Daoy (cell line): ENCODE measurements around the gene SLC6A17. TPM values are rescaled to one million over a fixed set of nuclear protein-coding genes. Genes with fewer than 3 reads are reported as not detected.

Experiments
- DNase-seq: peaks from one replicate; pipeline ENCODE4 v3.0.0-alpha.2; 2015; ENCODE audit warnings: low read depth
- total RNA-seq: library from RNA; depleted of rRNA; stranded (reverse); fragments of >200 nt; shearing (Covaris generic); gene quantifications from 2 replicates; pipeline ENCODE4 v1.2.3, GENCODE V29; 2014; rRNA removed

SLC6A17 gene
- total RNA-seq, 1 experiment from 2014 or later: 0.46 TPM

DNA sequence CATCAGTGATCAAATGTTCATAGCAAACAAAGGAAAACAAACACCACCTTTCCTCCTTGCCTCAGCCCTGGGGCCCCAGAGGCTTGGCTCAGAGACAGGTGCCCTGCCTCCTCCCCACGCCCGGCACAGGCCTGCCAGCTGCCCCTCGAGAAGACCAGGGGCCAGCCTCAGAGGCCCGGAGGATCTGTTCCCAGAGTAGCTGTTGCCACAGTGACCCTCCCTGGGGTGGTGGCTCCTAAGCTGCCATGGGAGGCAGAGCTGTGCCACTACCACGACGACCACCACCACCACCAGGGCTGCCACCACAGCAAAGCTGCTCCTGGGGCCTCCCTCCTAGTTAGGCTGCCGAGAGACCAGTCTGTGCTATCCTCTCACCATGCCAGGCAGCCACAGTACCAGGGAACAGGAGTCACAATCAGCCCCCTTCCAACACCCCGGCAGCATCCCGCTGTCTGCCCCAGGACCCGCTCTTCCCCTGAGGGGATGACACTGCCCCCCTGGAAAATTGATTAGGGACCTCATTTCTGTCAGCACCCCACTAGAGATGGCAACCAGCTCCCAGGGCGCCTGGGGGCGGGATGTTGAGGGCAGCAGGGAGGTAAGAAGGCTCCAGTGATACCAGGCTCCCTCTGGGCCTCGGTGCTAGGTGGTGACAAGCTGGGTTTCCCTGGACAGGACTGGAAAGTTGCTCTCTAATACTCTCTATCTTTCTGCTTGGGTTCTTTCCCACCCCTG is 90.3 kb downstream of the SLC6A17 start:
- no peak for DNase-seq

DNA sequence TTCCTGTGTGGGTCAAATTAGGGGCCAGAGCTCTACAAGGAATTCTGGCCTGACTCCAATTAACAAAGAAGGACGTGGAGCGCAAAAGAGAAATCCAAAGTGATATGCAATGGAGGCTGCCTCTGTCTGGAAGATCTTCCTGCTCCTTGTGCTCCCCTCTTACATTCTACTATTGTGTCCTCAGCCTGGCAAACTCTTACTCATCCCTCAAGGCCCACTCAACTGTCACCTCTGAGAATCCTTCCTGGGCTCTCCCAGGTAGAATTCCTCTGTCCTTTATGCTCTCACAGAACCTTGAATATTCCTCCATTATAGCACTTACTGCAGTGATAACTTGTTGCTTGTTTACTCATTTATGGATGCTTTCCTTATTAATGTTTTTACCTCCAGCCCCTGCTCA is 91.2 kb downstream of the SLC6A17 start:
- no peak for DNase-seq

DNA sequence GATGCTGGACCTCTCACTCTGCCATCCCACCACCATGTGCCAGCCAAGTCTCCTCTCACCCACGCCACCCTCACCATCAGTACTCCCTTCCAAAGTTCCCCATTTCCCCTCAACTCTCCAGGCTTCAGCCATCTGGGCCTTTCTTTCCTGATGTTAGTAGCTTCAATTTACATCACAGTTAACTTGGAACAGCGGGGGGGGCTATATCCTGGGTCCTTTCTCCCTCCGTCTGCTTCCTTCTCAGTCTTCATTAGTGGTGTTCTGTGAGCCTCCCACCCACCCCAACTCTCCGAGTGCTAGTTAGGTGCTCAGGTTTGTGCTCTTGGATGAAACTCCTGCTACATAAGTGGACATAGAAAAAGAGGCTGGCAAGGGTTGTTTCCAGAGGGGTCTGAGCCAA is 91.8 kb downstream of the SLC6A17 start:
- no peak for DNase-seq

DNA sequence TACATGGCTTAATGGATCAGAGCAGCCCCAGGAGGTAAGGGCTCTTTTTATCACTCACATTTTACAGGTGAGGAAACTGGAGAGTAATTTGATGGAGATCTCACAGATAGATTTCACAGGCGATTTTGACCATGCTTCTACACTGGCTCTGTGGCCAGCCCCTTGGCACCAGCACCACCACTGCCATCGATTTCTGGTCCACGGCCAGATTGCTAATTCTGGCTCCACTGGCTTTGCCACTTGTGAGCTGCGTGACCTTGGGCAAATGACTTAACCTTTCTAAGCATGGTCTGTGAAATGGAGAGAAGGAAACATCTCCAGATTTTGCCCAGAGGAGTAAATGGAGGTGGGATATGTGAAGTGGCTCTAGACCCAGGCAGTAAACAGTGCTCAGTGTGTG is 92.4 kb downstream of the SLC6A17 start:
- no peak for DNase-seq

DNA sequence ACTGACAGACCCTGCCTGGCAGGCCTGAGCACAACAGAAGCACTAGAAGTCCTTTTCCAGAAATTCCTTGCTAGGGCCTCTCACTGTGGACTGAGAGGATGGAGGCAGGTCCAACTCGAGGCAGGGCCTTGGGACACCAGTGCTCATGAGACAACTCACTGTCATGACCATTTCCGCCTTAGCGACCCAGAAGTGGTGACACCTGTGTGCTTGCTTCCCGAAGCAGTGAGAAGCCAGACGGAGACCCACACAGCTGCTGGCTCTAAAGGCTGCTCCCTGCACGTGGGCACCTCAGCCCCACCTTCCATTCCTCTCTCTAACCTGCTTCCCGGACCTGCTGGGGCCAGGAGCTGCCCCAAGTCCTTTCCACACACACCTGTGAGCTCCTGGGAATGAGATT is 92.9 kb downstream of the SLC6A17 start:
- no peak for DNase-seq

DNA sequence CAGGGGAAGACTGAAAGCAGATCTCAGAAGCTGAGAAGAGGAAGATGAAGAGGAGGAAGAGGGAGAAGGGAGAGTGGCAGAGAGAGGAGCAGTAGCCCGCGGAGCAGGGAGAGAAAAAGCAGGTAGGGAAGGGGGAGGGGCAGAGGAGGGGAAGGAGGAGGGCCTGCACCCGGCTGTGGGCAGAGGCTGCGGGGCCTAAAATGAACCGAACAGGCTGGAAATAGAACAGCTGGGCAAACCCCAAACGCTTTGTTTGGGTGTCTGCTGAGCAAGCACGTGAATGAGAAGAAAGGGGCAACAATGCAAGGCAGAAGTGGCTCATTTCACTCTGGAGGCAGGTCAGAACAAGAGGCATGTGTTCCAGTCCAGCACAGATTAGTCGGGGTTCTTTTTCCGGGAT is 93.3 kb downstream of the SLC6A17 start:
- no peak for DNase-seq

DNA sequence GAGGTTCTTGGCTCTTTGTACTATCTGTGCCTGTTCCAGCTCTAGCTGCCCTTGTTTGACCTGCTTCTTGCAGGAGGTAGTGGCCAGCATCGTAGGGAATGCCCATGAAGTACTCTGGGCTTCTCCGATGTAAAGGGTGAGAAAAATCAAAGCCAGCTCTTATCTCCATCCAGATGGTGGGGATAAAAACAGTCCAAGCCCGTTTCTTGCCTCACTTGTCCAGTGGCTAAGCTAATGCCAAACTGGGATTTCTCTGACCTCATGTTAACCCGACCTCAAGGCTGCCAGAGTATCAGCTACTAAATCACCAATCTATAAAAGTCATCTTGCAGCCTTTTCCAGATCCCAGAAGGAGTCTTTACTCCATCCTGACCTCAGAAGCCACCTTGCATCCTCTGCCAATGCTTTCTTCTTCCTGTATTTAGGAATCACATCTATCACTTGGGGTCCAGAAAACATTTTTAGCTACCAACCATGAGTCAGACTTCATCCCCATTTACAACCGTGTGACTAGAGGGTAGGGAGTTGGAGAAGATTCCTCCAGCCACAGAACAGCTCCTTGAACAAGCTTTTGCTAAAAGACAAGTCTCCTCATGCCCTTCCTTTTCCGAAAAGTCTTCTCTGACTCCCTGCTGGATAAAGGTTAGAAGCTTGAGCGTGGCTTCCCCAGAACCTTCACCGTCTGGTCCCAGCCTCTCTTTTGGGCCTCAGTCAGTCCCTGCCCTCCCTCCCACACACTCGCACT is 95.8 kb downstream of the SLC6A17 start:
- DNase-seq: no peak

DNA sequence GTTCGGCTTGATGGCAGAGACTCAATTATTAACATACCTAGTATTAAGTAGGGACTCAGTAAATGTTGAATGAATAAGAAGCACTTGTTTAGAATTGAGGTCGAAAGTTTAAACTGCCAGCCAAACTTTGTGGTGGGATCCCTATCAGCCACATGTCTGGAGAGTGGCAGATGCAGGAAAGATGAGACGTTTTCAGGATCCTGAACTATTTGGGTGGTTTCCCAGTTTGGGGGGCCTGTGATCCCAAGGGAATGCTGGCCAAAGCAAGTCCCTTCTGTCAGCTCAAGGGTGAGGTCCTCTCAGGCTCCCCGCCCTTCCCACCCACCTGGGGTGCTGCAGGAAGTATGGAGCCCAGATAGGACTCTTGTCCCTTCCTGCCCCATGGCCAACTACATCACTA is 98.5 kb downstream of the SLC6A17 start:
- DNase-seq: no peak

DNA sequence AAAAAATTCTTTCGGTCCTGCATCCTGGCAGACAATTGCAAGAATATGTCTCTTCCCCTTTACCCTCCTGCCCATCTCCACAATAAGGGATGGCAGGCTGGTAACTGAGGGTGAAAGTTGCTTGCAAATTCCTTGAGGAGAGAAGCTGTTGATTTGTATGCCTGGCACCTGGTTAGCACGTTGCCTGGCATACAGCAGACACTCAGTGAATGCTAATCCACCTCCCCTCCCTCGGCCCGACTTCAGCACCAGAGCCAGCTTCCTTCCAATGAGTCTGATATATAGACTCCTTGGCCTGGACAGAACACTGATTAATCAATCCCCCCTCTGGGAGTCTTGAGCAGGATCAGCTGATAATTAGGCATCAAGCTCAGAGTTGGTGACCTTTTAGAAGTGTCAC is 99.0 kb downstream of the SLC6A17 start:
- DNase-seq: no peak

DNA sequence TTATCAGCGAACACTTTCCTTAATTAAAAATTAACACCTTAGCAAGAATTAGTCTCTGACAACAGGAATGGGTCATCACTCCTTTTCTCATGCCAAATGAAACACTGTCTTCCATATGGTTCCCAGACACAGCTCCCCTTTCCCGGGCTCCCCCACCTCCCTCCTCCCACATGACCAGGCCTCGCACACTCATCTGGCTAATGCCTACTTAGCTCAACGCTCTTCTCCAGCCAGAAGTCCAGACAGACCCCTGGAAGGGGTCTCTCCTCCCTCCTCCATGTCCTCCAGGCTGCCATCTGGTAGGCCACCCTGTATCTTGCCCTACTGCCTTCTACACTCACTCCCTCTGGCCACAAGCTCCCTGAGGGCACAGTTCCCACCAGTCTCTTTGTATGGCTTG is 99.7 kb downstream of the SLC6A17 start:
- no peak for DNase-seq

DNA sequence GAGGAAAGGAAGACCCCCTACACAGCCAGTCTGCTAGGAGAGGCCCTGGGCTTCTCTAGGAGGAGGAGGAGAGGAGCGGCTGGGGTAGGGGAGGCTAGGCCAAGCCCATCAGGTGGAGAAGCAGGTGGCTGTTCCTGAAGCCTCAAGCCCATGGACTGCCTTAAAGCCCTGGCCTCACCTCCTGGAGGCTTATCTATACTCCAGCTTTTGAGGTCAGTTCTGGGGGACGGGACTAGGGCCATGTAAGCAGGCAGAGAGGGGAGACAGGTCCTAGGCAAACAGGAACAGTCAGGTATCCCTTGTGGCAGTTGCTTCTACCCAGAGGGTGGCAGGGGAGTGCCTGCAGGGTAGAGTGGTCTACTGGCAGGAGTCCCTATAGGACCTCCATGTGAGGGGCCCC is 100.5 kb downstream of the SLC6A17 start:
- no peak for DNase-seq

Other genes starting within 250 kb of the SLC6A17 start
- gene CSF1, start 239.6 kb upstream of the SLC6A17 start, total RNA-seq: 12.9 and 23.2 TPM in 2 replicates
- gene AHCYL1, start 165.7 kb upstream of the SLC6A17 start, total RNA-seq: 43.7 and 44.9 TPM in 2 replicates
- gene STRIP1, start 115.9 kb upstream of the SLC6A17 start, total RNA-seq: 34.1 and 43.2 TPM in 2 replicates
- not detected in 2 replicates for gene ALX3, start 79.8 kb upstream of the SLC6A17 start, total RNA-seq
- not detected in 2 replicates for gene UBL4B, start 38.1 kb upstream of the SLC6A17 start, total RNA-seq
- 5.1 and 5.5 TPM in 2 replicates for gene KCNC4, start 59.8 kb downstream of the SLC6A17 start, total RNA-seq
- gene RBM15, start 188.9 kb downstream of the SLC6A17 start, total RNA-seq: 39.1 and 39.7 TPM in 2 replicates
- 3.9 and 6.8 TPM in 2 replicates for gene SLC16A4, start 240.5 kb downstream of the SLC6A17 start, total RNA-seq